Activated naive CD8-positive, alpha-beta T cell treated with anti-CD3 and anti-CD28 coated beads, Interleukin-2, amount 10 ng/mL, durations not matched to agents 7 days and 5 days (primary cell): ENCODE measurements around the gene ATP1B3. TPM values are rescaled to one million over a fixed set of nuclear protein-coding genes. Genes with fewer than 3 reads are reported as not detected.
A peak's percentile ranks its signal among the peaks of the same experiment; 100 is the strongest.
"Not testable (repeated sequence)": the region's sequence is repeated elsewhere in the genome, so short reads cannot be mapped to it uniquely, and the experiment has no call there.

ENCODE experiments used
- ATAC-seq: fragments of 150-1000 bp; cut with Tn5 transposase; one replicate; pipeline ENCODE4 v1.10.0; 2021; ENCODE audit warnings: low read depth, moderate library complexity
- POLR2A ChIA-PET: fragments of 350-600 bp; sonication (Branson Sonifier 250); formaldehyde crosslinking; loops from one replicate; lab custom pipeline; 2021; ENCODE audit warnings: antibody characterized with exemption; lab: Charles Lee
- DNase-seq: peaks from one replicate; pipeline ENCODE4 v3.0.0; 2021
- H3K27ac Mint-ChIP-seq: one replicate; pipeline ENCODE4 v1.8.0; 2022; ENCODE audit warnings: mild to moderate bottlenecking, mixed read lengths
- H3K27me3 Mint-ChIP-seq: one replicate; pipeline ENCODE4 v1.8.0; 2022; ENCODE audit warnings: mild to moderate bottlenecking, moderate library complexity, mixed read lengths
- H3K36me3 Mint-ChIP-seq: one replicate; pipeline ENCODE4 v1.8.0; 2021; ENCODE audit warnings: mild to moderate bottlenecking, mixed read lengths
- H3K4me1 Mint-ChIP-seq: one replicate; pipeline ENCODE4 v1.8.0; 2021; ENCODE audit warnings: mixed read lengths
- H3K4me3 Mint-ChIP-seq: one replicate; pipeline ENCODE4 v1.8.0; 2022; ENCODE audit warnings: mild to moderate bottlenecking, moderate library complexity, mixed read lengths
- H3K9me3 Mint-ChIP-seq: one replicate; pipeline ENCODE4 v1.8.0; 2021; ENCODE audit warnings: mixed read lengths
- total RNA-seq, 2 experiments: library from RNA; stranded (reverse); gene quantifications; one replicate each; pipeline ENCODE4 v1.2.3, GENCODE V29; 2021

The ATP1B3 gene
- 10 to 100 TPM; 63.2 to 66.2 TPM for total RNA-seq

- peak within 1 kb of the TSS; percentile 96 for H3K27ac Mint-ChIP-seq
- DNase-seq: peak; percentile 90
- peaks cover 8% of the 10 kb centered on the region for H3K36me3 Mint-ChIP-seq
- peak within 1 kb of the TSS; percentile 95 for H3K4me3 Mint-ChIP-seq
- H3K9me3 Mint-ChIP-seq: no peaks in the 10 kb centered on the region
- POLR2A ChIA-PET: interaction anchor here (1.0 to 3.8 kb wide), 6 partner anchors 10 to 389 kb away, joined by 3 to 42 read pairs (median 8); partner anchors contain the start of genes RASA2 and RNF7
- H3K27me3 Mint-ChIP-seq: no peaks in the 10 kb centered on the region
- peak; percentile 83 for ATAC-seq
- peaks cover 32% of the 10 kb centered on the region for H3K4me1 Mint-ChIP-seq
Observed at GRCh38 chr3:141876381-141876890, at the start of gene ATP1B3. TSS of gene ATP1B3 (plus strand) at chr3:141876643. CDS start at chr3:141876802, 159 bp downstream.

- Mint-ChIP-seq H3K27me3 (no peaks in the 10 kb centered on the region), H3K27ac (no peak overlapping the region), H3K9me3 (no peaks in the 10 kb centered on the region), H3K4me3 (no peak overlapping the region), H3K4me1 (peaks cover 4% of the 10 kb centered on the region), H3K36me3 (no peaks in the 10 kb centered on the region)
- POLR2A ChIA-PET: no interaction called here
- DNase-seq: no peak
- no peak for ATAC-seq
Observed at GRCh38 chr3:141828487-141828886, 48.0 kb upstream of the ATP1B3 start.

DNA sequence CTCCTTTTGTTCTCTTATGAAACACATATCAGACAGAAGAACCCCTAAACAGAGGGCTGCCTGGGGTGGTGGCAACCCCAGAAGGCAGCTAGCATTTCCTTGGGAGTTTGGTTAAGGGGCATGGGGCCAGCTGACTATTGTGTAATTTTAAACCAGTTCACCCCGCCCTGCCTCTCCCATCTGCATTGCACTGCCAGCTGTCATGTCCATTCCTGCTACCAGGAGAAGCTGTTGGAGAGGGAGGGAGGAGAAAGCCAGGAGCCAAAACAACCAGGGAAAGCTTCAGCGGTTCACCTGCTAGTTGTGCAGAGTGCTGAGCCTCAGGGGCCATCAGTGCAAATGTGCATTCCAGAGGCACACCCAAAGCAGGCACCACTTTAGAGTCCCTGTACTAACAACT lies 47.6 kb upstream of the ATP1B3 start:
- no peak overlapping the region for H3K4me3 Mint-ChIP-seq
- H3K4me1 Mint-ChIP-seq: peaks cover 4% of the 10 kb centered on the region
- H3K27ac Mint-ChIP-seq: no peak overlapping the region
- no peak for DNase-seq
- POLR2A ChIA-PET: no interaction called here
- no peaks in the 10 kb centered on the region for H3K36me3 Mint-ChIP-seq
- H3K9me3 Mint-ChIP-seq: no peaks in the 10 kb centered on the region
- no peaks in the 10 kb centered on the region for H3K27me3 Mint-ChIP-seq
- no peak for ATAC-seq

- POLR2A ChIA-PET: no interaction called here
- H3K27ac Mint-ChIP-seq: no peak overlapping the region
- peaks cover 4% of the 10 kb centered on the region for H3K4me1 Mint-ChIP-seq
- H3K36me3 Mint-ChIP-seq: no peaks in the 10 kb centered on the region
- DNase-seq (no peak), ATAC-seq (no peak)
- H3K4me3 Mint-ChIP-seq: no peak overlapping the region
- no peaks in the 10 kb centered on the region for H3K27me3 Mint-ChIP-seq
- no peaks in the 10 kb centered on the region for H3K9me3 Mint-ChIP-seq
Observed at GRCh38 chr3:141830508-141830907, 45.9 kb upstream of the ATP1B3 start.

DNA sequence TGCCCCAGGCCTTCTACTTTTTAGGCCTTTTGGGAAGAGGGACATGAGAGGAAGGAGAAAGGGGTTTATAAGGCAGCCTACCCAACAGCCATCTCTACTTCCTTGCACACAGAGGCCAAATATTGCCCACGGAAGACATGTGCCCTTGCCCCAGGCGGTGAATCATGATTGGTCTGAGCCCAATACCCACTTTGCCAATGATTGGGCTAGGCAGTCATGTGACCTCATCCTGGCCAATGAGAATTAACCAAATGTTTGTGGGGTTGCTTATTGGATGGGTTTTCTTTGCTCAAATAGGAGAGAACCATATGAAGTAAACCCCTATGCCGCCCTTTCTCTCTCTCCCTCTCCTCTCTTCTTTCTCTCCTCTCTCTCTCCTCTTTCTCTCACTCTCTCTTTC lies 42.2 kb upstream of the ATP1B3 start:
- H3K27ac Mint-ChIP-seq: no peak overlapping the region
- peaks cover 4% of the 10 kb centered on the region for H3K4me1 Mint-ChIP-seq
- H3K36me3 Mint-ChIP-seq: no peaks in the 10 kb centered on the region
- H3K27me3 Mint-ChIP-seq: no peaks in the 10 kb centered on the region
- no peak overlapping the region for H3K4me3 Mint-ChIP-seq
- POLR2A ChIA-PET: no interaction called here
- no peaks in the 10 kb centered on the region for H3K9me3 Mint-ChIP-seq
- ATAC-seq (no peak), DNase-seq (no peak)

DNA sequence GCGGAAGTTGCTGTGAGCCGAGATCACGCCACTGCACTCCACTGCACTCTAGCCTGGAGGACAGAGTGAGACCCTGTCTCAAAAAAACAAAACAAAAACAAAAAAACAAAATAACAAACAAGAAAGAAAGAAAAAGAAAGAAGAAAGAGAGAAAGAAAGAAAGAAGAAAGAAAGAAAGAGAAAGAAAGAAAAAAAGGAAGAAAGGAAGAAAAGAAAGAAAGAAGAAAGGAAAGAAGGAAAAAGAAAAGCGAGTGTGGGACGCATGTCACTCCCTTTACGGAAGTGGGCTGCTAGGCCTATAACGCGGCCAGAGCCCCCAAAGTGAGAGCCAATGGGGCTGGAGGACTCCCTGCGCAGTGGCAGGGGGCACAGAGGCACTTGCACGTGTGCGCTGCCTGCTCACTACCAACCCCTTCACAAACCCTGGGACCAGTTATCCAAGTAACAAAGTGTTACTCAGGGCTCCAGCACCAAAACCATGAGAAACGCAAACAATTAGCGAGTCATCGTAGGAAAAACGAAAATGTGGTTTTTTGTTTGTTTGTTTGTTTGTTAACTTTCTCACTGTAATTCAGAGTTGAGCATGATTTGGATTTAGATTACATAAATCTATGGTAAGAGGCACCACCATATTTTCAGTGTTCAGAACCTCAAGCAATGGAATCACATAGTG lies 40.8 kb upstream of the ATP1B3 start:
- H3K4me1 Mint-ChIP-seq: peaks cover 4% of the 10 kb centered on the region
- no peaks in the 10 kb centered on the region for H3K27me3 Mint-ChIP-seq
- H3K36me3 Mint-ChIP-seq: no peaks in the 10 kb centered on the region
- POLR2A ChIA-PET: no interaction called here
- ATAC-seq (no peak), DNase-seq (no peak)
- H3K9me3 Mint-ChIP-seq: no peaks in the 10 kb centered on the region
- H3K4me3 Mint-ChIP-seq: no peak overlapping the region
- no peak overlapping the region for H3K27ac Mint-ChIP-seq

DNA sequence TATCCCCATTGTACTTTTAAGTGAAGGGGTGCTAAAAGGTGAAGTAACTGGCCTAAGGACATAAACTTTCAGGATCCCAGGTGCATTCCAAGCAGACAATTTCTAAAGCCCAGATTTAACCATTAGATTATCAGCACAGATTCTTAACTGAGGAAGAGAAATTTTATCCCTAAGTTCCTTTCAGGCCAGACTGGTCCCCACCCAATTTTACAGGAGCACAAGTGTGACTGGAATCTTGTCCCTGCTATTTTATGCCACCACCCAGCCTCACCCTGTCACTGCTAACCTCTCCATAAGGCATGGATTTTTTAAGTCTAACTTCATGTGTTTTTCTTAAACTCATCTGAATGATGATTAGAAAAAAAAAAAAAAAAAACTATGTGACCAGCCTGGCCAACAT lies 37.1 kb upstream of the ATP1B3 start:
- ATAC-seq (no peak), DNase-seq (no peak)
- POLR2A ChIA-PET: no interaction called here
- Mint-ChIP-seq H3K27ac (no peak overlapping the region), H3K36me3 (no peaks in the 10 kb centered on the region), H3K9me3 (no peaks in the 10 kb centered on the region), H3K4me3 (no peak overlapping the region), H3K4me1 (peaks cover 7% of the 10 kb centered on the region), H3K27me3 (peaks cover 2% of the 10 kb centered on the region)

GRCh38 chr3:141840737-141841544 lies 35.5 kb upstream of the ATP1B3 start:
- Mint-ChIP-seq H3K9me3 (no peaks in the 10 kb centered on the region), H3K27me3 (peaks cover 2% of the 10 kb centered on the region), H3K36me3 (no peaks in the 10 kb centered on the region), H3K4me3 (no peak overlapping the region), H3K4me1 (peaks cover 7% of the 10 kb centered on the region), H3K27ac (no peak overlapping the region)
- POLR2A ChIA-PET: no interaction called here
- DNase-seq: no peak
- peak; percentile 30 for ATAC-seq

DNA sequence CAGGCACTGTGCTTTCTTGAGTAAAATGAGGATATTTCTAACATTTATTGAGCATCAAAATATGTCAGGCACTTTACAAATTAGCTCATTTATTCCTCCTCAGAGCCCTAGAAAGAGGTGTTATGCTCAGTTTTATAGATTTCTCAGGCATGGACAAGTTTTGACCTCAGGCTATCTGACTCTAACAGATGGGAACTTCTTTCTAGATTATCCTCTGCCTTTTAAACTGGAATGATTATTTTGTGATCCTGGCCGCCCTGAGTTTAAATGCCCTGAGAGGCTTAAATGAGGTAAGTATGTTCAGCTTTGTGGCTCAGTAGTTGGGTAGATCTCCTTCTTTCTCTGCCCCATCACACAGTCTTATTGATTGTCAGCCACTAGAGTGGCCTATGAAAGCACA lies 32.3 kb upstream of the ATP1B3 start:
- peaks cover 4% of the 10 kb centered on the region for H3K27me3 Mint-ChIP-seq
- ATAC-seq: no peak
- H3K4me1 Mint-ChIP-seq: peaks cover 7% of the 10 kb centered on the region
- no peak overlapping the region for H3K4me3 Mint-ChIP-seq
- no peak overlapping the region for H3K27ac Mint-ChIP-seq
- no peaks in the 10 kb centered on the region for H3K36me3 Mint-ChIP-seq
- POLR2A ChIA-PET: interaction anchor here (1.1 kb wide), 1 partner anchor 105 kb away, joined by 4 read pairs; no protein-coding TSS in a partner anchor
- H3K9me3 Mint-ChIP-seq: no peaks in the 10 kb centered on the region
- no peak for DNase-seq

DNA sequence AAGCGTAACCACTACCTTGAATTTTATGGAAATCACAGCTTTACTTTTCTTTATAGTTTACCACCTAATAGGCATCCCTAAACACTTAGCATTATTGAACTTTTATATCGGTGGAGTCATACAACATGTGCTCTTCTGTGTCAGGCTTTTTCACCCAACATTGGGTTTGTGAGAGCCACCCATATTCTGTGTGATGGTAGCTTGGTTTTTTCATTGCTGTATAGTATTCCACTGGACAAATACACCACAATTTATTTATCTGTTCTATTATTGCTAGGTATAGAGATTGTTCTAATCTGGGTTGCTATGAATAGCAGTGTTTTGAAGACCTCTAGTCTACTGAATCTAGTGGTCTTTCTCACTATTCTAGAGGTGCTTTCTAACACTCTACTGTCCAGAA lies 31.6 kb upstream of the ATP1B3 start:
- Mint-ChIP-seq H3K36me3 (no peaks in the 10 kb centered on the region), H3K27me3 (peaks cover 6% of the 10 kb centered on the region), H3K4me3 (no peak overlapping the region), H3K9me3 (no peaks in the 10 kb centered on the region), H3K27ac (no peak overlapping the region), H3K4me1 (peaks cover 11% of the 10 kb centered on the region)
- no peak for ATAC-seq
- no peak for DNase-seq
- POLR2A ChIA-PET: no interaction called here

DNA sequence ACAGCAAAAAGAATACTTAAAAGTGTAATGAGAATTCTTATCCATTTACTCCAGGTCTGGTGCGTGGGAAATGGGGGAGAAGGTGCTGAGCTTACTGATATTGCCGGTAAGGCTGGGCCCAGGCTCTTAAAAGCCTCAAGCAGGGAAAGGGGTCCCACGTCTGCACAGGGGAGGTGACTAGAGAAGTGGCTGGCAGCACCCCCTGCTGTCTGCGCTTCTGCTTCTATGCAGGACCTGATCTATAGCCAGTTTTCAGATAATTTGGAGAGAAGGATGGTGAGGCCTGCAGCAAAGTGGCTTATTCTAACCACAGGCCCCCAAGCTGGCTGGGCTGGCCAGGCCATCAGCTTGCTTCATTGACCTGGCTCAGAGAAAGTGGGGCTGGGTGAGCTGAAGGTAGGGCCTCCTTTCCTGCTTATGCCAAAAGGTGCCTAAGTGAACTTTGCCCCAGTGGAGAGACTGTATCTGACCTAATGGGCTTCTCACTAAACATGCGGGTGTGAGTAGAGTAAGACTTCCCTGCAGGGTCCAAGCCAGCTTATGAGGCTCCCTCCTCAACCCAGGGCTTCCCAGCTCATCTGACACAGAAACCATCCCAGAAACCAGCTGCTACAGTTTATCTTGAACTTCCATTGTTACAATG lies 30.9 kb upstream of the ATP1B3 start:
- Mint-ChIP-seq H3K4me3 (no peak overlapping the region), H3K9me3 (no peaks in the 10 kb centered on the region), H3K27me3 (peaks cover 6% of the 10 kb centered on the region), H3K27ac (no peak overlapping the region), H3K36me3 (no peaks in the 10 kb centered on the region), H3K4me1 (peaks cover 11% of the 10 kb centered on the region)
- POLR2A ChIA-PET: interaction anchor here (0.7 kb wide), 1 partner anchor 49 kb away, joined by 3 read pairs; no protein-coding TSS in a partner anchor
- ATAC-seq: peak; percentile 50
- peak; percentile 32 for DNase-seq

DNA sequence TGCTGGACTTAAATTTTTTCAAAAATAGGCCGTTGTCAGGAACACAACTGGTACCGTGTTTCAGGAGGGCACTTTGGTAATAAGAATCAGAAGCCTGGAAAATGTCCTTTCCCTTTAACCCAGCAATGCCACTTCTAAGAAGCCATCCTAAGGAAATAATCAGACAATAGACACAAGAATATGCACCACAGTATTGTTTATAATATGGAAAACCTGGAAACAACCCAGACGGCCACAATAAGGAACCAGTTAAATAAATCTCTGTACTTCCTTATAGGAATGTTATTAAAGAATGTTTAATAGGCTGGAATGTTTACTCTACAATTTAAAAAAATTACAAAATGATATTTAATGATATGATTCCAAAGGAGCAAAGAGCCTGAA lies 30.4 kb upstream of the ATP1B3 start:
- no peak for DNase-seq
- no peaks in the 10 kb centered on the region for H3K9me3 Mint-ChIP-seq
- no peaks in the 10 kb centered on the region for H3K36me3 Mint-ChIP-seq
- no peak overlapping the region for H3K4me3 Mint-ChIP-seq
- POLR2A ChIA-PET: no interaction called here
- H3K27ac Mint-ChIP-seq: no peak overlapping the region
- no peak for ATAC-seq
- peaks cover 4% of the 10 kb centered on the region for H3K27me3 Mint-ChIP-seq
- peaks cover 8% of the 10 kb centered on the region for H3K4me1 Mint-ChIP-seq

- H3K27ac Mint-ChIP-seq, H3K4me3 Mint-ChIP-seq, H3K27me3 Mint-ChIP-seq, H3K9me3 Mint-ChIP-seq, ATAC-seq, H3K4me1 Mint-ChIP-seq, POLR2A ChIA-PET, H3K36me3 Mint-ChIP-seq, DNase-seq: not testable (repeated sequence)
Observed at GRCh38 chr3:141848159-141848748, 28.2 kb upstream of the ATP1B3 start.
